H1 (cell line): Measurements from ENCODE around the gene CELF4. TPM values are rescaled to one million over a fixed set of nuclear protein-coding genes. Genes with fewer than 3 reads are reported as not detected.

Experiments
- RNF2 ChIP-seq: fragments of 200-900, 300-1000 bp; sonication (generic); IDR thresholded peaks from 2 replicates; pipeline ENCODE4 v1.7.1; 2016; ENCODE audit warnings: borderline replicate concordance, low read depth, mild to moderate bottlenecking, antibody characterized with exemption, low read length; ENCODE audit not compliant: poor library complexity, severe bottlenecking; ENCODE audit errors: missing control alignments
- polyA plus RNA-seq, 7 experiments: library from polyadenylated mRNA; depleted of rRNA in 3 of 7; stranded (reverse) in 5 of 7; unstranded in 2 of 7; fragments of >200 nt in 5 of 7; fragments of 200-250 nt in 2 of 7; gene quantifications; 1 replicate in 5 of 7; 2 replicates in 1 of 7; 4 replicates in 1 of 7; pipeline versions ENCODE4 v1.2.1 to v1.2.3, GENCODE V29; 2011 to 2013; ENCODE audit warnings: missing spikeins in 2 of 7, mixed read lengths in 2 of 7
- total RNA-seq: library from RNA; stranded (reverse); fragmentation: NEBNext Ultra II Directional; extraction: Animal tissue kit (Norgen Biotek cat#: 25700); gene quantifications from 2 replicates; pipeline ENCODE4 v1.2.1, GENCODE V29; 2021

CELF4 gene
- total and polyA plus RNA-seq, 2 of the 8 experiments (the other 6 are each of a cell fraction or from before 2014, with no cell fraction given), result 1.6 to 3.4 TPM

- no peak for TF ChIP-seq RNF2
These were observed 158.0 kb downstream of the CELF4 start (continued) for GRCh38 chr18:37407571-37407970.
